D721Med (cell line): ENCODE data around the gene TMEM150C.

Experiments used
- DNase-seq: peaks from one replicate; pipeline ENCODE4 v3.0.0; 2011; ENCODE audit warnings: low spot score; ENCODE audit not compliant: insufficient read length
- FAIRE-seq: peaks from 2 replicates; lab custom pipeline; 2011; peaks lifted over from hg19 to GRCh38; lab: Jason Lieb, UNC
- CTCF ChIP-seq: IDR thresholded peaks from 2 replicates; pipeline ENCODE4 v1.5.1; 2012; ENCODE audit warnings: mild to moderate bottlenecking, control low read depth; ENCODE audit not compliant: insufficient read depth; ENCODE audit errors: missing control alignments

Gene TMEM150C

GRCh38 chr4:82599336-82599735 is 37.5 kb upstream of the TMEM150C start:
- no peak for FAIRE-seq
- no peak for DNase-seq
- no peak for TF ChIP-seq CTCF

GRCh38 chr4:82594456-82594855 is 32.7 kb upstream of the TMEM150C start:
- DNase-seq, result no peak
- no peak for FAIRE-seq
- TF ChIP-seq CTCF, result no peak

- no peak for TF ChIP-seq CTCF
- DNase-seq (no peak), FAIRE-seq (no peak)
These were observed 31.6 kb upstream of the TMEM150C start for GRCh38 chr4:82593411-82593810.

GRCh38 chr4:82592639-82593038 is 30.9 kb upstream of the TMEM150C start:
- no peak for TF ChIP-seq CTCF
- DNase-seq, result no peak
- FAIRE-seq, result no peak

GRCh38 chr4:82591592-82591991 is 29.8 kb upstream of the TMEM150C start:
- no peak for FAIRE-seq
- no peak for DNase-seq
- TF ChIP-seq CTCF, result no peak

GRCh38 chr4:82589756-82590155 is 28.0 kb upstream of the TMEM150C start:
- TF ChIP-seq CTCF, result no peak
- DNase-seq, result no peak
- no peak for FAIRE-seq

- TF ChIP-seq CTCF, result no peak
- DNase-seq (no peak), FAIRE-seq (no peak)
These were observed 27.0 kb upstream of the TMEM150C start for GRCh38 chr4:82588771-82589270.
